ENCODE results near the gene DDX21. TPM values are rescaled to one million over a fixed set of nuclear protein-coding genes. Genes with fewer than 3 reads are reported as not detected.

Gene DDX21
- total RNA-seq, 4 donors from 2014 or later = 8.8 to 29.5 (median 17.0) TPM

DNA sequence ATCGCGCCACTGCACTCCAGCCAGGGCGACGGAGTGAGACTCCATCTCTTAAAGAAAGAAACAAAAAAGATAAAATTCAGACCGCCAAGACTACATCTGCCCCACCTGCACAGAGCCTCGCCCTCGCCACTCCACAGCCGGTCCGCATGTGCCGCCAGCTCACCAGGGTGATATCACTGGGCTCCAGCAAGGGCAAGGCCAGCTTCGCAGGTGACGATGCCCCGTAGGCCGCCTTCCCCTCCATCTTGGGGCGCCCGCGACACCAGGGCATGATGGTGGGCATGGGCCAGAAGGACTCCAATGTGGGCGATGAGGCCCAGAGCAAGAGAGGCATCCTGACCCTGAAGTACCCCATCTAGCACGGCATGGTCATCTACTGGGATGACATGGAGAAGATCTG lies 66.6 kb downstream of the DDX21 start:
- Histone ChIP-seq H3K36me3 (peaks cover 0 to 2% (median 0%) of the 10 kb centered on the region in 4 donors), H3K4me3 (no peak overlapping the region), H3K9me3 (no peaks in the 10 kb centered on the region), H3K4me1 (no peaks in the 10 kb centered on the region), H3K27ac (no peak overlapping the region), H3K27me3 (no peaks in the 10 kb centered on the region)
- WGBS, 2 donors (ENCODE audit: low coverage in 1 of 2) = 95 to 100% methylated on average over 7 to 19 of the region's 19 CpGs
- no peak for DNase-seq
- TF ChIP-seq POLR2A (IDR thresholded peaks at IDR 0.05) (no peak), POLR2AphosphoS5 (IDR thresholded peaks at IDR 0.05) (no peak), CTCF (IDR thresholded peaks at IDR 0.05) (no peak), EP300 (IDR thresholded peaks at IDR 0.05; ENCODE audit: low read depth) (no peak)
- in situ Hi-C loops (cut with MboI; ENCODE audit: low pct_ligation_motif_present in 1 of 4, low pct_unique_long_range_greater_than_20kb in 1 of 4, low sequenced_read_pairs in 3 of 4) = loop anchor here in 1 of 4 donors (25.0 kb wide), 1 partner anchor 90 kb away; the partner anchor contains the start of gene VPS26A
- intact Hi-C loops (cut with DNase I; ENCODE audit: low total_unique reads) = no loop called here

GRCh38 chr10:69025370-69025896 lies 69.5 kb downstream of the DDX21 start:
- in situ Hi-C loops (cut with MboI; ENCODE audit: low pct_ligation_motif_present in 1 of 4, low pct_unique_long_range_greater_than_20kb in 1 of 4, low sequenced_read_pairs in 3 of 4) = no loop called here
- Histone ChIP-seq H3K36me3 (no peaks in the 10 kb centered on the region), H3K9me3 (no peaks in the 10 kb centered on the region), H3K27ac (no peak overlapping the region), H3K4me1 (no peaks in the 10 kb centered on the region), H3K27me3 (no peaks in the 10 kb centered on the region), H3K4me3 (no peak overlapping the region)
- DNase-seq = no peak
- intact Hi-C loops (cut with DNase I; ENCODE audit: low total_unique reads) = no loop called here
- no peak for TF ChIP-seq POLR2AphosphoS5 (IDR thresholded peaks at IDR 0.05)
- TF ChIP-seq EP300 (IDR thresholded peaks at IDR 0.05; ENCODE audit: low read depth) = no peak
- TF ChIP-seq CTCF (IDR thresholded peaks at IDR 0.05) = no peak
- TF ChIP-seq POLR2A (IDR thresholded peaks at IDR 0.05) = no peak
- 77 to 86% methylated on average over 1 to 4 of the region's 4 CpGs for WGBS, 2 donors (ENCODE audit: low coverage in 1 of 2)

DNA sequence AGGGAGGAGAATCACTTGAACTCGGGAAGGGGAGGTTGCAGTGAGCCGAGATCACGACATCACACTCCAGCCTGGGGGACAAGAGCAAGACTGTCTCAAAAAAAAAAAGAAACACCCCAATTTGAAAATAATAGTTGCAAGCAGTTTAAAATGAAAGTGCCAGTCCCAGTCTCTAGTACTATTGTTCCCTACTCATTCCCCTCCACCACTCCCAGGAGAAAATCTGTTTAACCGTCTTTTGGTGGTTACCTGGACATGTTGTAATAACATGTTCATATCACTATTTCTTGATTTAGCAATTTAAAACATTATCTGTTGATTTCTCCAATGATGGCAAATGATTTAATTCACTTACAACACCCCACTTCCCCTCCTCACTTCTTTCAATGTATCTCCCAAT lies 77.3 kb downstream of the DDX21 start:
- DNase-seq = no peak
- in situ Hi-C loops (cut with MboI; ENCODE audit: low pct_ligation_motif_present in 1 of 4, low pct_unique_long_range_greater_than_20kb in 1 of 4, low sequenced_read_pairs in 3 of 4) (no loop called here), intact Hi-C loops (cut with DNase I; ENCODE audit: low total_unique reads) (no loop called here)
- no peaks in the 10 kb centered on the region for H3K4me1 ChIP-seq
- no peak overlapping the region for H3K27ac ChIP-seq
- TF ChIP-seq CTCF (IDR thresholded peaks at IDR 0.05) (no peak), POLR2A (IDR thresholded peaks at IDR 0.05) (no peak), POLR2AphosphoS5 (IDR thresholded peaks at IDR 0.05) (no peak), EP300 (IDR thresholded peaks at IDR 0.05; ENCODE audit: low read depth) (no peak)
- no peaks in the 10 kb centered on the region for H3K36me3 ChIP-seq
- no peaks in the 10 kb centered on the region for H3K9me3 ChIP-seq
- no peaks in the 10 kb centered on the region for H3K27me3 ChIP-seq
- no peak overlapping the region for H3K4me3 ChIP-seq
- 64 to 81% methylated on average over 1 to 4 of the region's 4 CpGs for WGBS, 2 donors (ENCODE audit: low coverage in 1 of 2)

Small RNA genes within 50 kb of the gene (small RNA-seq; reads per million reads assigned to genes)
- 0 reads per million in 4 donors for gene RNU6-571P

Other genes starting within 250 kb of the DDX21 start
- 10 to 100 TPM; 42.0 to 99.9 (median 56.0) TPM for gene CCAR1, start 234.9 kb upstream of the DDX21 start, total RNA-seq
- gene STOX1, start 128.6 kb upstream of the DDX21 start, total RNA-seq = 1 to 10 TPM in 3 of 4 donors, under 1 TPM in 1; 0.40 to 2.0 (median 1.4) TPM
- gene DDX50, start 54.9 kb upstream of the DDX21 start, total RNA-seq = 10 to 100 TPM in 3 of 4 donors, 1 to 10 TPM in 1; 8.2 to 42.0 (median 23.2) TPM
- 10 to 100 TPM; 20.2 to 31.2 (median 22.6) TPM for gene KIFBP, start 32.6 kb downstream of the DDX21 start, total RNA-seq
- 10 to 100 TPM in 3 of 4 donors, 1 to 10 TPM in 1; 9.0 to 83.8 (median 20.3) TPM for gene SRGN, start 131.9 kb downstream of the DDX21 start, total RNA-seq
- 10 to 100 TPM in 3 of 4 donors, 1 to 10 TPM in 1; 5.4 to 38.7 (median 23.2) TPM for gene VPS26A, start 168.0 kb downstream of the DDX21 start, total RNA-seq
- gene SUPV3L1, start 224.1 kb downstream of the DDX21 start, total RNA-seq = 10 to 100 TPM; 15.3 to 34.0 (median 26.7) TPM